NCI-H1930 (cell line): ENCODE results near the gene EPS15.
"Not testable (repeated sequence)": the region's sequence is repeated elsewhere in the genome, so short reads cannot be mapped to it uniquely, and the experiment has no call there.

ENCODE experiments used
- DNase-seq, 2 experiments: peaks; one replicate each; lab custom pipeline; 2025; lab: John Stamatoyannopoulos, UW

EPS15 gene

GRCh38 chr1:51464828-51465227 lies 54.2 kb downstream of the EPS15 start:
- DNase-seq = no peak

GRCh38 chr1:51463561-51463960 lies 55.5 kb downstream of the EPS15 start:
- no peak for DNase-seq

- DNase-seq = not testable (repeated sequence)
These were observed 56.8 kb downstream of the EPS15 start for GRCh38 chr1:51462289-51462688.

GRCh38 chr1:51454554-51454953 lies 64.5 kb downstream of the EPS15 start:
- no peak for DNase-seq

GRCh38 chr1:51453010-51453409 lies 66.1 kb downstream of the EPS15 start:
- DNase-seq = no peak

GRCh38 chr1:51448844-51449454 lies 70.1 kb downstream of the EPS15 start:
- not testable (repeated sequence) for DNase-seq

- no peak for DNase-seq
These were observed 73.5 kb downstream of the EPS15 start for GRCh38 chr1:51445351-51446090.

- no peak for DNase-seq
These were observed 74.4 kb downstream of the EPS15 start for GRCh38 chr1:51444534-51445192.

GRCh38 chr1:51444096-51444495 lies 75.0 kb downstream of the EPS15 start:
- no peak for DNase-seq

- DNase-seq = no peak
These were observed 75.5 kb downstream of the EPS15 start for GRCh38 chr1:51443555-51443954.

GRCh38 chr1:51442616-51443015 lies 76.5 kb downstream of the EPS15 start:
- no peak for DNase-seq

GRCh38 chr1:51442198-51442597 lies 76.9 kb downstream of the EPS15 start:
- no peak for DNase-seq

- DNase-seq = no peak
These were observed 79.2 kb downstream of the EPS15 start for GRCh38 chr1:51439895-51440294.

GRCh38 chr1:51439053-51439452 lies 80.0 kb downstream of the EPS15 start:
- no peak for DNase-seq

GRCh38 chr1:51437391-51437790 lies 81.7 kb downstream of the EPS15 start:
- not testable (repeated sequence) for DNase-seq

- no peak for DNase-seq
These were observed 83.2 kb downstream of the EPS15 start for GRCh38 chr1:51435878-51436277.

GRCh38 chr1:51433972-51434510 lies 85.0 kb downstream of the EPS15 start:
- no peak for DNase-seq

GRCh38 chr1:51433269-51433971 lies 85.6 kb downstream of the EPS15 start:
- no peak for DNase-seq

- DNase-seq = no peak
These were observed 86.9 kb downstream of the EPS15 start for GRCh38 chr1:51432146-51432545.

- no peak for DNase-seq
These were observed 91.6 kb downstream of the EPS15 start for GRCh38 chr1:51427438-51427837.

GRCh38 chr1:51425955-51426354 lies 93.1 kb downstream of the EPS15 start:
- DNase-seq = no peak

GRCh38 chr1:51425273-51425672 lies 93.8 kb downstream of the EPS15 start:
- no peak for DNase-seq
